Stimulated activated naive CD8-positive, alpha-beta T cell treated with anti-CD3 and anti-CD28 coated beads, Interleukin-15, Interleukin-2, amounts not matched to agents 100 U/mL and 50 U/mL, for 24 hours (primary cell): ENCODE measurements around the gene RPS2.

Experiments used
- ATAC-seq: fragments of 150-1000 bp; cut with Tn5 transposase; one replicate; pipeline ENCODE4 v1.10.0; 2021
- DNase-seq: peaks from one replicate; pipeline ENCODE4 v3.0.0; 2021

RPS2 gene

GRCh38 chr16:1981398-1981836, 16.8 kb upstream of the RPS2 start, which contains the start of gene NOXO1:
TSS of gene NOXO1 (minus strand) at chr16:1981469. CDS start at chr16:1981179, 290 bp downstream.
- no peak for ATAC-seq
- no peak for DNase-seq

- ATAC-seq = no peak
- DNase-seq = no peak
These were observed 16.1 kb upstream of the RPS2 start for GRCh38 chr16:1980770-1981087.

GRCh38 chr16:1980030-1980769, 15.6 kb upstream of the RPS2 start:
- peak; percentile 37 for DNase-seq
- ATAC-seq = no peak

- ATAC-seq = no peak
- peak; percentile 45 for DNase-seq
These were observed 14.8 kb upstream of the RPS2 start for GRCh38 chr16:1979271-1980029.

GRCh38 chr16:1978476-1979120, 14.0 kb upstream of the RPS2 start:
- no peak for DNase-seq
- no peak for ATAC-seq

GRCh38 chr16:1977875-1978268, 13.2 kb upstream of the RPS2 start:
- DNase-seq (no peak), ATAC-seq (no peak)

- no peak for DNase-seq
- ATAC-seq = no peak
These were observed 12.6 kb upstream of the RPS2 start for GRCh38 chr16:1976951-1977874.

GRCh38 chr16:1976216-1976520, 11.5 kb upstream of the RPS2 start:
- DNase-seq = no peak
- ATAC-seq = no peak

- no peak for ATAC-seq
- no peak for DNase-seq
These were observed 11.0 kb upstream of the RPS2 start for GRCh38 chr16:1975432-1976215.

- ATAC-seq (no peak), DNase-seq (no peak)
These were observed 9.8 kb upstream of the RPS2 start for GRCh38 chr16:1974157-1975070.

- ATAC-seq (no peak), DNase-seq (no peak)
These were observed 9.0 kb upstream of the RPS2 start for GRCh38 chr16:1973461-1974156.

- DNase-seq (peak; percentile 30), ATAC-seq (no peak)
These were observed 7.9 kb upstream of the RPS2 start for GRCh38 chr16:1972490-1972877.

GRCh38 chr16:1971796-1972489, 7.3 kb upstream of the RPS2 start, which contains the start of gene TBL3:
TSS of gene TBL3 (plus strand) at chr16:1972053. CDS start at chr16:1972165, 112 bp downstream.
- ATAC-seq = peak; percentile 94
- DNase-seq = peak; percentile 98

- no peak for ATAC-seq
- DNase-seq = no peak
These were observed 3.7 kb upstream of the RPS2 start for GRCh38 chr16:1968146-1968953.

- DNase-seq (no peak), ATAC-seq (no peak)
These were observed 1.8 kb upstream of the RPS2 start, which contains the start of gene RNF151 for GRCh38 chr16:1966460-1966859. TSS of gene RNF151 (plus strand) at chr16:1966856. CDS start at chr16:1966882, 26 bp downstream.

- DNase-seq (peak; percentile 23), ATAC-seq (no peak)
These were observed 873 bp upstream of the RPS2 start for GRCh38 chr16:1965396-1966001.

GRCh38 chr16:1963806-1964505, 670 bp downstream of the RPS2 start:
- DNase-seq = peak; percentile 43
- peak; percentile 0 for ATAC-seq
